Measurements from ENCODE around the gene SYNGAP1. TPM values are rescaled to one million over a fixed set of nuclear protein-coding genes. Genes with fewer than 3 reads are reported as not detected.

SYNGAP1 gene
- total RNA-seq, 1 experiment from 2014 or later, result 18.3 TPM

- peaks cover 15% of the 10 kb centered on the region for H3K4me1 Mint-ChIP-seq (ENCODE audit: low read depth, unreplicated experiment)
- peaks cover 13% of the 10 kb centered on the region for H3K36me3 Mint-ChIP-seq (ENCODE audit: insufficient read depth, unreplicated experiment)
- CTCF ChIA-PET, result interaction anchor here (0.6 kb wide), 1 partner anchor 156 kb away, joined by 3 read pairs; no protein-coding TSS in a partner anchor
- no peak overlapping the region for H3K4me3 Mint-ChIP-seq (ENCODE audit: unreplicated experiment)
- no peaks in the 10 kb centered on the region for H3K9me3 ChIP-seq
- no peaks in the 10 kb centered on the region for H3K36me3 ChIP-seq (ENCODE audit: control insufficient read depth, insufficient read depth, low read length)
- POLR2A ChIA-PET, result no interaction called here
- no peak overlapping the region for H3K4me3 ChIP-seq (ENCODE audit: low read depth, low read length)
- intact Hi-C loops (cut with micrococcal nuclease; ENCODE audit: unreplicated experiment), result no loop called here
- H3K9me3 Mint-ChIP-seq (ENCODE audit: unreplicated experiment), result no peaks in the 10 kb centered on the region
- no peak for TF ChIP-seq CTCF (IDR thresholded peaks at IDR 0.05; ENCODE audit: insufficient read depth in 1 of 2, low read depth in 1 of 2, low read length in 1 of 2, severe bottlenecking in 1 of 2, unreplicated experiment in 1 of 2)
- no peaks in the 10 kb centered on the region for H3K27me3 Mint-ChIP-seq (ENCODE audit: insufficient read depth, unreplicated experiment)
- no peak overlapping the region for H3K27ac Mint-ChIP-seq (ENCODE audit: unreplicated experiment)
- DNase-seq, result no peak
- peaks cover 29% of the 10 kb centered on the region for H3K4me1 ChIP-seq
- BruUV-seq (replicated peaks), result no TSS peak
- H3K27me3 ChIP-seq (replicated peaks; ENCODE audit: control insufficient read depth, insufficient read depth, low read length), result no peaks in the 10 kb centered on the region
Observed at GRCh38 chr6:33434961-33435360, 15.1 kb downstream of the SYNGAP1 start.

GRCh38 chr6:33437666-33438065 lies 17.8 kb downstream of the SYNGAP1 start:
- CTCF ChIA-PET, result no interaction called here
- H3K27me3 ChIP-seq (replicated peaks; ENCODE audit: control insufficient read depth, insufficient read depth, low read length), result no peaks in the 10 kb centered on the region
- Mint-ChIP-seq H3K9me3 (ENCODE audit: unreplicated experiment) (no peaks in the 10 kb centered on the region), H3K27ac (ENCODE audit: unreplicated experiment) (no peak overlapping the region), H3K27me3 (ENCODE audit: insufficient read depth, unreplicated experiment) (no peaks in the 10 kb centered on the region), H3K4me3 (ENCODE audit: unreplicated experiment) (no peak overlapping the region), H3K36me3 (ENCODE audit: insufficient read depth, unreplicated experiment) (peaks cover 13% of the 10 kb centered on the region), H3K4me1 (ENCODE audit: low read depth, unreplicated experiment) (peaks cover 7% of the 10 kb centered on the region)
- no peak overlapping the region for H3K4me3 ChIP-seq (ENCODE audit: low read depth, low read length)
- DNase-seq, result no peak
- no peak for TF ChIP-seq CTCF (IDR thresholded peaks at IDR 0.05; ENCODE audit: insufficient read depth in 1 of 2, low read depth in 1 of 2, low read length in 1 of 2, severe bottlenecking in 1 of 2, unreplicated experiment in 1 of 2)
- POLR2A ChIA-PET, result no interaction called here
- intact Hi-C loops (cut with micrococcal nuclease; ENCODE audit: unreplicated experiment), result no loop called here
- no TSS peak for BruUV-seq (replicated peaks)
- peaks cover 7% of the 10 kb centered on the region for H3K4me1 ChIP-seq
- H3K36me3 ChIP-seq (ENCODE audit: control insufficient read depth, insufficient read depth, low read length), result no peaks in the 10 kb centered on the region
- no peaks in the 10 kb centered on the region for H3K9me3 ChIP-seq

GRCh38 chr6:33438978-33439594 lies 19.2 kb downstream of the SYNGAP1 start:
- Mint-ChIP-seq H3K27me3 (ENCODE audit: insufficient read depth, unreplicated experiment) (no peaks in the 10 kb centered on the region), H3K4me1 (ENCODE audit: low read depth, unreplicated experiment) (no peaks in the 10 kb centered on the region), H3K4me3 (ENCODE audit: unreplicated experiment) (no peak overlapping the region), H3K27ac (ENCODE audit: unreplicated experiment) (no peak overlapping the region), H3K9me3 (ENCODE audit: unreplicated experiment) (no peaks in the 10 kb centered on the region), H3K36me3 (ENCODE audit: insufficient read depth, unreplicated experiment) (peaks cover 13% of the 10 kb centered on the region)
- ChIA-PET CTCF (interaction anchor here (1.0 kb wide), 1 partner anchor 15 kb away, joined by 3 read pairs; the partner anchor contains the start of gene ZBTB9), POLR2A (no interaction called here)
- no peaks in the 10 kb centered on the region for H3K27me3 ChIP-seq (replicated peaks; ENCODE audit: control insufficient read depth, insufficient read depth, low read length)
- no peaks in the 10 kb centered on the region for H3K9me3 ChIP-seq
- intact Hi-C loops (cut with micrococcal nuclease; ENCODE audit: unreplicated experiment), result no loop called here
- no peak for TF ChIP-seq CTCF (IDR thresholded peaks at IDR 0.05; ENCODE audit: insufficient read depth in 1 of 2, low read depth in 1 of 2, low read length in 1 of 2, severe bottlenecking in 1 of 2, unreplicated experiment in 1 of 2)
- DNase-seq, result no peak
- H3K4me1 ChIP-seq, result no peaks in the 10 kb centered on the region
- no peak overlapping the region for H3K4me3 ChIP-seq (ENCODE audit: low read depth, low read length)
- no peaks in the 10 kb centered on the region; the same call in 1 of the 2 replicates for H3K36me3 ChIP-seq (ENCODE audit: control insufficient read depth, insufficient read depth, low read length)
- no TSS peak for BruUV-seq (replicated peaks)
